Measurements from ENCODE around the gene ASH1L.

DNA sequence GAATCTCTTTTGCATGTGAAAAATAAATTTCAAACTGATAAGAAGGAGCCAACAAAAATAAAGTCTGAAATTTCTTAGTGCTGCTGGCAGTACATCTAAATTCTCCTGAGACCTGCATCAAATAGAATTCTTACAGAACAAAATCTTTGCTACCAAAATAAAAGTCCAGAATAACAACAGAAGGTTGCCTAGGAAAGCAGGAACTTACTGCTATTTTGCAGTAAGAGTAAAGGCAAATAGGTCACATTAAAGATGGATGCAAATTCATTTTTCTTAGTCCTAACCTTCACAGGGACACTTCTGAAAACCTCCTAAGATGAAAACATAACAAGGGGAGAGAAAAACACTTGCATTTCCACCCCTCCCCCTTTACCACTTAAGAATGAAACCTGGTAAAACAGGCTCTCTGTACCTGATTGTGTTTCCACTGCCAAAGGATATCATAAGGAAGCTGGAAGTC, 182.9 kb downstream of the ASH1L start:
- TF ChIP-seq, protein P1, sequence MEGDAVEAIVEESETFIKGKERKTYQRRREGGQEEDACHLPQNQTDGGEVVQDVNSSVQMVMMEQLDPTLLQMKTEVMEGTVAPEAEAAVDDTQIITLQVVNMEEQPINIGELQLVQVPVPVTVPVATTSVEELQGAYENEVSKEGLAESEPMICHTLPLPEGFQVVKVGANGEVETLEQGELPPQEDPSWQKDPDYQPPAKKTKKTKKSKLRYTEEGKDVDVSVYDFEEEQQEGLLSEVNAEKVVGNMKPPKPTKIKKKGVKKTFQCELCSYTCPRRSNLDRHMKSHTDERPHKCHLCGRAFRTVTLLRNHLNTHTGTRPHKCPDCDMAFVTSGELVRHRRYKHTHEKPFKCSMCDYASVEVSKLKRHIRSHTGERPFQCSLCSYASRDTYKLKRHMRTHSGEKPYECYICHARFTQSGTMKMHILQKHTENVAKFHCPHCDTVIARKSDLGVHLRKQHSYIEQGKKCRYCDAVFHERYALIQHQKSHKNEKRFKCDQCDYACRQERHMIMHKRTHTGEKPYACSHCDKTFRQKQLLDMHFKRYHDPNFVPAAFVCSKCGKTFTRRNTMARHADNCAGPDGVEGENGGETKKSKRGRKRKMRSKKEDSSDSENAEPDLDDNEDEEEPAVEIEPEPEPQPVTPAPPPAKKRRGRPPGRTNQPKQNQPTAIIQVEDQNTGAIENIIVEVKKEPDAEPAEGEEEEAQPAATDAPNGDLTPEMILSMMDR (IDR thresholded peaks at IDR 0.05), result no peak
- no peak for TF ChIP-seq POLR2A (IDR thresholded peaks at IDR 0.05; ENCODE audit: low read depth)
